Measurements from ENCODE around the gene VGLL4.

The VGLL4 gene

GRCh38 chr3:11651900-11652299 lies 8.2 kb upstream of the VGLL4 start:
- DNase-seq: no peak

DNA sequence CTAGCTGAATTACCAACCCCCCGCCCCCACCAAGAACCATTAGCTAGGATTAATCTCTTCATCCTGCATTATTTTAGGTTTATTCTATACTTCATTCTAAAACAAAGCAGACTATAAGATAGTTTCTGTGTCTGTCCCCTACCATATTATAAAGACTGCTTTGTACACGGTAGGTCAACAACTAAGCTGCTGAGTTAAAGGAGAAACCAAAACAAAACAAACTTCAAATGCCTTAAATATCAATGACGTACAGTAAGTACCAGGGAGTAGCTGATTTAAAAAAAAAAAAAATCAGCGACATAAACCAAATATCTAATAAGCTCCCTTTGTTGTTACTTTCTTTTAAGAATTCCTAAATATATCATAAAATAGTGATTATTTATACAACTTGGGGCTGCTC lies 7.8 kb upstream of the VGLL4 start:
- DNase-seq: no peak

GRCh38 chr3:11650391-11650790 lies 6.7 kb upstream of the VGLL4 start:
- DNase-seq: no peak

DNA sequence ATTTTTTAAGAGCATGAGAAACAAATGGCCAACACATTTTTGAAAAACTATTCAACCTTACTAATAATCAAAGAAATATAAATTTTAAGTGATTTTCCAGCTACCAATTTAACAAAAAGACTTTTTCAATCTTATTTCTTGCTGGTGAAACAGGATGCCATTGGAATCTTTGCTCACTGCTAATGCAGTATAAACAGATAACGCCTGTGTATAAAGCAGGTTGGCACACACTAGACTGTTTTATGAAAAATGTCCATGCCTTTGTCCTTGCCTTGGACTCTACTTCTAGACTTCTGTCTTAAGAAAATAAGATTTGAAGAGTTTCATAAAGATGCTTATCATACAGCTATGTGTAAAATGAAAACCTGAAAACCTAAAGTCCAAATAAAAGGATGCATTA lies 5.0 kb upstream of the VGLL4 start:
- DNase-seq: no peak

GRCh38 chr3:11643201-11643603 lies 513 bp downstream of the VGLL4 start:
- DNase-seq: peak; percentile 31

- peak; percentile 79 for DNase-seq
Measured at GRCh38 chr3:11642431-11643191, 1.1 kb downstream of the VGLL4 start.

- peak; percentile 44 for DNase-seq
Measured at GRCh38 chr3:11641683-11642430, 1.9 kb downstream of the VGLL4 start.

- no peak for DNase-seq
Measured at GRCh38 chr3:11641316-11641682, 2.4 kb downstream of the VGLL4 start.

- no peak for DNase-seq
Measured at GRCh38 chr3:11640009-11640673, 3.6 kb downstream of the VGLL4 start.

DNA sequence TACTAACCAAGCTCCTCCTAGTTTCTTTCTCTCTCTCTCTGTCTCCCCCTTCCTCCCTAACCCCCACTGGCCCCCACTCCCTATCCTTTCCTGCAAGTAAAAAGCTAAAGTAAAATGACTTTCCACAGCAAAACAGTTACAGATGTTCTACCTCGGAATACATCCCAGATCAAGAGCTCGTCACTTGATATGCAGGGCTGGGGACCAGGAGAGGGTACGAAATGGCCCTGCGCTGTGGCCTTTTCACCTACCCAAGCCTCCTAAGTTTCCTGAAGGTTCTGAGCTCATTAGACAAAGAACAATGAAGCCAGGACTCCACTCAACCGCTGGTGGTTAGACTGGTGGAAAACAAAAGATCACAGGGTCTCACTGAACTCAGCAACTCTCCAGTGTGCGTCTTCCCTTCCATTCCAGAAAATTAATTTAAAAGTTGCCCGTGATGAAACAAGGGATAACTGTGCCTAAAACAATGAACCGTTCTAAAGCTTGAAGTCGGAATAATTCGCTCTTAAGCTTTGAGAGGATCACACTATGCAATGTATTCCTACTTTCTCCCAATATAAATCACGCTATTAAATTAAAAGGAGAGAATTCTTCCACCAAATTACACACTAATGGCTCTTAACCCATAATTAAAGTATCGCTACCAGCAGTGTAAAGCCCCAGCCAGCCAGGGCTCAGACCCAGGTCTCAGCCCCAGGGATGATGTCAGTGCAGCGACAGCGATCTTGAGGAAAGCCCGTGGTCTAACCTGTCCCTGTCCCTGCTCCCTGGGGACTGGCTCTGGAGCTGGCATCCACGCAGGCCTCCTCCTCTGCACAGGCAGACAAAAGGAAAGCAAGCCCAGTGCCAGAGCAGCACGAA lies 5.0 kb downstream of the VGLL4 start:
- no peak for DNase-seq

- DNase-seq: no peak
Measured at GRCh38 chr3:11637901-11638458, 5.7 kb downstream of the VGLL4 start.

GRCh38 chr3:11636394-11636770 lies 7.3 kb downstream of the VGLL4 start:
- DNase-seq: no peak

- DNase-seq: no peak
Measured at GRCh38 chr3:11635680-11636393, 7.9 kb downstream of the VGLL4 start.

- DNase-seq: no peak
Measured at GRCh38 chr3:11634974-11635612, 8.6 kb downstream of the VGLL4 start.

DNA sequence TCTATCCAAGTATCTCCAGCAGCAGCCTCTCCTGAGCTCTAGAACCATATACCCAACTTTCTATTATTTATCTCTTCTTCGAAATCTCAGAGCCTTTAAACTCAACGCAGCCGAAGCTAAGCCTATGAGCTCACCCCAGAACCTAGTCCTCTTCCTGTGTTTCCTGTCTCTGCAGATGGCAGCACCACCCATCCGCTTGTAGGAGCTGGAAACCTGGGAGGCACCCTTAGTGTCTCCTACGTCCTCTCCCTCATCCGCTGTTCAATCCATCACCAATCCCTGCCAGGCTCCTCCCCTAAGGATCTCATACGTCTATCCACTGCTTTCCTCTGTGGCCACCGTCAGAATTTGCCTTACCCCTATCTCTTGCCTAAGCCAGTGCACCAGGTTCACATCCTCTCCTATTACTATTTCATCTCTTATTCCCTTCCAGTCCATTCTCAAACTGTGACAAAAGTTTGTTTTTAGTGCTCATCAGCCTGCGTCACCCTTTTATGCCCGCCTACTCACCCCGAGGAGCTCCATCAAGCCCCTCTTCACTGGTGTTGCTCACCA lies 9.6 kb downstream of the VGLL4 start:
- DNase-seq: peak; percentile 47

- no peak for DNase-seq
Measured at GRCh38 chr3:11632966-11633365, 10.7 kb downstream of the VGLL4 start.

- DNase-seq: no peak
Measured at GRCh38 chr3:11632564-11632963, 11.2 kb downstream of the VGLL4 start.

GRCh38 chr3:11631820-11632219 lies 11.9 kb downstream of the VGLL4 start:
- DNase-seq: no peak

DNA sequence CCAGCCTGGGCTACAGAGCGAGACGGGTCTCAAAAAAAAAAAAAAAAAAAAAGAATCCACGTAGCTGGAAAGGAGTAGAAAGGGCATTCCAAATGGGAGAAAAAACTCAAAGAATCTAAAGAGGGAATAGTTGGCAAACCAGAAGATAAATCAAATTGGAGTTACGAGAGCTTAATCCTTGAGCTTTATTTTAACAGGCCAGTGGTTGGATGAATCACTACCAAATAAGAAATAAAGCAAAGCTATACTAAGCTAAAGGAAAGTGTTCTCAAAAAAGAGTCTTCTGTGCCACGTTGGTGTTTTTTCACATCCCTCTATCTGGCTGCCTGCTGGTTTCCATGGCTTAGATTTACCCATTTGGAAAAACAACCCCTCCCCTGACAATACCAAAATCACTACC lies 14.0 kb downstream of the VGLL4 start:
- DNase-seq: no peak

GRCh38 chr3:11627612-11628011 lies 16.1 kb downstream of the VGLL4 start:
- DNase-seq: no peak

- no peak for DNase-seq
Measured at GRCh38 chr3:11626084-11626463, 17.6 kb downstream of the VGLL4 start.
